HepG2 (cell line): ENCODE measurements around the gene ATF3. TPM values are rescaled to one million over a fixed set of nuclear protein-coding genes. Genes with fewer than 3 reads are reported as not detected.
A peak's percentile ranks its signal among the peaks of the same experiment; 100 is the strongest.

ENCODE experiments used
- ATAC-seq: fragments of 200-7000 bp; cut with Tn5 transposase; 3 replicates; pipeline ENCODE4 v1.9.1; 2020; ENCODE audit warnings: mild to moderate bottlenecking, moderate library complexity
- BruUV-seq: library from RNA; stranded (reverse); fragments of 400-500 nt; replicated peaks from 2 replicates; lab custom pipeline; 2021; lab: Mats Ljungman, UMichigan
- CTCF ChIA-PET: fragments of 300-600 bp; formaldehyde crosslinking; extraction: SDS; loops from one replicate; lab custom pipeline; 2021; ENCODE audit warnings: low total read pairs, inconsistent platforms, low intra/inter-chr PET ratio; lab: Yijun Ruan, JAX
- POLR2A ChIA-PET: fragments of 350-600 bp; sonication (Branson Sonifier 250); formaldehyde crosslinking; loops from one replicate; lab custom pipeline; 2020; ENCODE audit warnings: antibody characterized with exemption, inconsistent platforms; lab: Yijun Ruan, JAX
- DNase-seq: peaks from one replicate; pipeline ENCODE4 v3.0.0-alpha.2; 2015; ENCODE audit warnings: low spot score
- FAIRE-seq: peaks from 3 replicates; lab custom pipeline; 2011; peaks lifted over from hg19 to GRCh38; lab: Jason Lieb, UNC
- H2AFZ ChIP-seq: one replicate; pipeline ENCODE4 v1.6.1; 2011; ENCODE audit warnings: low read length, inconsistent platforms
- H3K27ac ChIP-seq: fragments of 300-600 bp; 3 replicates; pipeline ENCODE4 v1.8.0; 2011; ENCODE audit warnings: mixed run types, mild to moderate bottlenecking, mixed read lengths, low read length, inconsistent platforms; ENCODE audit not compliant: insufficient read depth; ENCODE audit errors: extremely low read length
- H3K27me3 ChIP-seq, 2 experiments: fragments of 200-600 bp in 1 of 2; 2 replicates in 1 of 2; 3 replicates in 1 of 2; pipeline versions ENCODE4 v1.6.0 to v1.8.0; 2011; ENCODE audit warnings: low read length in 2 of 2, mild to moderate bottlenecking in 2 of 2, moderate library complexity in 2 of 2, inconsistent platforms in 1 of 2; ENCODE audit not compliant: insufficient read depth in 2 of 2, control insufficient read depth in 1 of 2
- H3K36me3 ChIP-seq, 2 experiments: fragments of 200-600 bp in 1 of 2; replicated peaks in 1 of 2; 2 replicates in 1 of 2; 3 replicates in 1 of 2; pipeline versions ENCODE4 v1.5.1 to v1.8.0; 2011; ENCODE audit warnings: low read length in 2 of 2, inconsistent platforms in 1 of 2; ENCODE audit not compliant: insufficient read depth in 2 of 2, control insufficient read depth in 1 of 2
- H3K4me1 ChIP-seq: 2 replicates; pipeline ENCODE4 v1.5.1; 2012; ENCODE audit warnings: low read length, inconsistent platforms; ENCODE audit not compliant: insufficient read depth
- H3K4me2 ChIP-seq: 2 replicates; pipeline ENCODE4 v1.6.0; 2011; ENCODE audit warnings: low read depth, low read length, inconsistent platforms
- H3K4me3 ChIP-seq, 3 experiments: fragments of 200-600 bp in 1 of 3; sonication (generic), shearing (Covaris generic) in 1 of 3; replicated peaks in 1 of 3; 2 replicates each; pipeline ENCODE4 v1.5.1; 2011 to 2016; ENCODE audit warnings: low read length in 3 of 3, inconsistent platforms in 2 of 3, low read depth in 2 of 3, mild to moderate bottlenecking in 2 of 3, control low read depth in 1 of 3, mixed read lengths in 1 of 3; ENCODE audit not compliant: insufficient read depth in 1 of 3
- H3K79me2 ChIP-seq: one replicate; pipeline ENCODE4 v1.6.1; 2011; ENCODE audit warnings: low read length, inconsistent platforms; ENCODE audit not compliant: insufficient read depth
- H3K9ac ChIP-seq: 2 replicates; pipeline ENCODE4 v1.6.0; 2011; ENCODE audit warnings: mild to moderate bottlenecking, low read depth, low read length, inconsistent platforms; ENCODE audit not compliant: insufficient read depth
- H3K9me3 ChIP-seq: 2 replicates; pipeline ENCODE4 v1.5.1; 2012; ENCODE audit warnings: mild to moderate bottlenecking, low read length
- H4K20me1 ChIP-seq: 2 replicates; pipeline ENCODE4 v1.6.0; 2011; ENCODE audit warnings: inconsistent platforms, mild to moderate bottlenecking, low read length, moderate library complexity; ENCODE audit not compliant: insufficient read depth
- ATF6 ChIP-seq: sonication (generic); formaldehyde crosslinking; conservative IDR thresholded peaks from 2 replicates; pipeline ENCODE4 v1.4.0; 2020; ENCODE audit warnings: missing genetic modification reagents
- KAT2B ChIP-seq: fragments of 150-350 bp; IDR thresholded peaks from 2 replicates; pipeline ENCODE4 v1.6.1; 2014; ENCODE audit warnings: low read depth, low read length, borderline replicate concordance
- MAFF ChIP-seq: IDR thresholded peaks from 2 replicates; pipeline ENCODE4 v1.6.1; 2011; ENCODE audit warnings: low read depth, low read length, improper control_type of control experiment
- MAFK ChIP-seq, 2 experiments: IDR thresholded peaks in 1 of 2; conservative IDR thresholded peaks in 1 of 2; 2 replicates each; pipeline ENCODE4 v1.6.1; 2011; ENCODE audit warnings: improper control_type of control experiment in 2 of 2, low read length in 2 of 2
- NFYB ChIP-seq: sonication (generic); formaldehyde crosslinking; IDR thresholded peaks from 2 replicates; pipeline ENCODE4 v1.4.0; 2020; ENCODE audit warnings: missing genetic modification reagents
- ZFP90 ChIP-seq: sonication (generic); formaldehyde crosslinking; IDR thresholded peaks from 2 replicates; pipeline ENCODE4 v1.8.0; 2022; ENCODE audit warnings: missing genetic modification reagents, mild to moderate bottlenecking, inconsistent platforms, borderline replicate concordance
- ZNF580 ChIP-seq: IDR thresholded peaks from 2 replicates; pipeline ENCODE4 v1.6.1; 2016; ENCODE audit warnings: low read depth, borderline replicate concordance
- ZNF883 ChIP-seq: sonication (generic); formaldehyde crosslinking; IDR thresholded peaks from 2 replicates; pipeline ENCODE4 v1.5.1; 2020; ENCODE audit warnings: mild to moderate bottlenecking, missing genetic modification reagents; ENCODE audit errors: not compliant biosample characterization
- WGBS: methylation state at CpG from one replicate; pipeline ENCODE4 v1.1.6; 2017; ENCODE audit warnings: low lambda C conversion rate; 5-methylcytosine and 5-hydroxymethylcytosine counted together
- in situ Hi-C: cut with HindIII; loops from 2 replicates; pipeline ENCODE4 v1.10.0; 2017; ENCODE audit warnings: low pct_unique_long_range_greater_than_20kb; ENCODE audit not compliant: extremely low pct_ligation_motif_present
- intact Hi-C: fragments of 100-400 bp; cut with micrococcal nuclease; formaldehyde crosslinking; loops from one replicate; pipeline ENCODE4 v1.10.0; 2022; ENCODE audit not compliant: unreplicated experiment
- polyA plus RNA-seq, 8 experiments: library from polyadenylated mRNA; depleted of rRNA in 3 of 8; stranded (reverse) in 7 of 8; unstranded in 1 of 8; fragments of >200 nt; fragmentation: Illumina TruSeq in 4 of 8; extraction: Trizol in 4 of 8; gene quantifications; 2 replicates each; pipeline versions ENCODE4 v1.2.1 to v1.2.3, GENCODE V29; 2011 to 2016; ENCODE audit warnings: low read depth in 4 of 8, missing spikeins in 1 of 8, mixed read lengths in 1 of 8; ENCODE audit not compliant: insufficient read depth in 1 of 8
- total RNA-seq, 5 experiments: library from RNA; depleted of rRNA; stranded (reverse); fragments of >200 nt; fragmentation: Illumina TruSeq; extraction: Trizol; gene quantifications; 2 replicates each; pipeline ENCODE4 v1.2.3, GENCODE V29; 2016; ENCODE audit warnings: low read depth in 1 of 5

ATF3 gene
- total and polyA plus RNA-seq, 2 of the 13 experiments (the other 11 are each of a cell fraction or from before 2014, with no cell fraction given) = 5.0 to 13.0 TPM

GRCh38 chr1:212611000-212611948 lies 2.7 kb downstream of the ATF3 start:
- DNase-seq (no peak), ATAC-seq (no peak), FAIRE-seq (no peak)
- Histone ChIP-seq H3K4me1 (peaks cover 42% of the 10 kb centered on the region), H3K27me3 (peaks cover 9 to 18% of the 10 kb centered on the region in 2 experiments), H3K4me3 (no peak overlapping the region), H3K9ac (no peak overlapping the region), H3K36me3 (peaks cover 8 to 14% of the 10 kb centered on the region in 2 experiments), H3K79me2 (peaks cover 18% of the 10 kb centered on the region), H4K20me1 (peaks cover 38% of the 10 kb centered on the region), H3K4me2 (peak overlapping the region; percentile 99; the same call in 1 of the 2 replicates), H2AFZ (no peak overlapping the region), H3K27ac (no peak overlapping the region), H3K9me3 (no peaks in the 10 kb centered on the region)
- no TSS peak for BruUV-seq
- in situ Hi-C loops = no loop called here
- ChIA-PET CTCF (no interaction called here), POLR2A (no interaction called here)
- peak; percentile 94 to 96 for TF ChIP-seq MAFK (conservative IDR thresholded peaks at IDR 0.05 in 1 of 2, IDR thresholded peaks at IDR 0.05 in 1 of 2; ENCODE audit: low read length in 2 of 2)
- no peak for TF ChIP-seq NFYB (CRISPR knock-in tag)
- peak; percentile 92 for TF ChIP-seq MAFF
- intact Hi-C loops = no loop called here
- WGBS = 92% methylated on average over 2 of the region's 2 CpGs

- no peak overlapping the region for H3K4me2 ChIP-seq
- H4K20me1 ChIP-seq = peaks cover 38% of the 10 kb centered on the region
- peaks cover 3 to 7% of the 10 kb centered on the region in 2 experiments for H3K27me3 ChIP-seq
- WGBS = 93% methylated on average over 8 of the region's 8 CpGs
- FAIRE-seq = no peak
- no peak for ATAC-seq
- DNase-seq = no peak
- ChIA-PET CTCF (no interaction called here), POLR2A (no interaction called here)
- intact Hi-C loops (no loop called here), in situ Hi-C loops (no loop called here)
- no peak overlapping the region for H3K4me3 ChIP-seq
- no peak overlapping the region for H2AFZ ChIP-seq
- H3K4me1 ChIP-seq = peaks cover 32% of the 10 kb centered on the region
- no peaks in the 10 kb centered on the region for H3K9me3 ChIP-seq
- peaks cover 18% of the 10 kb centered on the region for H3K79me2 ChIP-seq
- no peak overlapping the region for H3K27ac ChIP-seq
- BruUV-seq = no TSS peak
- H3K36me3 ChIP-seq = peaks cover 10 to 23% of the 10 kb centered on the region in 2 experiments
- H3K9ac ChIP-seq = no peak overlapping the region
- TF ChIP-seq ATF6 (CRISPR knock-in tag) (no peak), ZFP90 (CRISPR knock-in tag) (no peak), ZNF580 (CRISPR knock-in tag) (no peak), KAT2B (no peak), ZNF883 (CRISPR knock-in tag) (no peak)
Observed at GRCh38 chr1:212612041-212612961, 3.7 kb downstream of the ATF3 start.
